ENCODE measurements around the gene RAB11A. TPM values are rescaled to one million over a fixed set of nuclear protein-coding genes. Genes with fewer than 3 reads are reported as not detected.

RAB11A gene
- total RNA-seq = 212 and 214 TPM in 2 replicates
- long read RNA-seq, full-length matches to known transcripts = 246 of 266 reads
- long read RNA-seq, partial matches to known transcripts = 9 of 266 reads
- long read RNA-seq, other reads (novel, unspliced or antisense) = 11 of 266 reads

GRCh38 chr15:65869126-65869953 is at the start of gene RAB11A:
TSS of gene RAB11A (plus strand) at chr15:65869491. CDS start at chr15:65869586, 95 bp downstream.
- Mint-ChIP-seq H3K27ac (ENCODE audit: unreplicated experiment) (peak within 1 kb of the TSS; percentile 96), H3K36me3 (ENCODE audit: low read depth) (peaks cover 3% of the 10 kb centered on the region), H3K4me3 (peak within 1 kb of the TSS; percentile 99), H3K4me1 (peaks cover 30% of the 10 kb centered on the region), H3K9me3 (no peaks in the 10 kb centered on the region), H3K27me3 (ENCODE audit: low read depth) (peaks cover 14% of the 10 kb centered on the region)
- peak; percentile 93 for DNase-seq (ENCODE audit: low read depth, low spot score)
- TF ChIP-seq, protein P1, sequence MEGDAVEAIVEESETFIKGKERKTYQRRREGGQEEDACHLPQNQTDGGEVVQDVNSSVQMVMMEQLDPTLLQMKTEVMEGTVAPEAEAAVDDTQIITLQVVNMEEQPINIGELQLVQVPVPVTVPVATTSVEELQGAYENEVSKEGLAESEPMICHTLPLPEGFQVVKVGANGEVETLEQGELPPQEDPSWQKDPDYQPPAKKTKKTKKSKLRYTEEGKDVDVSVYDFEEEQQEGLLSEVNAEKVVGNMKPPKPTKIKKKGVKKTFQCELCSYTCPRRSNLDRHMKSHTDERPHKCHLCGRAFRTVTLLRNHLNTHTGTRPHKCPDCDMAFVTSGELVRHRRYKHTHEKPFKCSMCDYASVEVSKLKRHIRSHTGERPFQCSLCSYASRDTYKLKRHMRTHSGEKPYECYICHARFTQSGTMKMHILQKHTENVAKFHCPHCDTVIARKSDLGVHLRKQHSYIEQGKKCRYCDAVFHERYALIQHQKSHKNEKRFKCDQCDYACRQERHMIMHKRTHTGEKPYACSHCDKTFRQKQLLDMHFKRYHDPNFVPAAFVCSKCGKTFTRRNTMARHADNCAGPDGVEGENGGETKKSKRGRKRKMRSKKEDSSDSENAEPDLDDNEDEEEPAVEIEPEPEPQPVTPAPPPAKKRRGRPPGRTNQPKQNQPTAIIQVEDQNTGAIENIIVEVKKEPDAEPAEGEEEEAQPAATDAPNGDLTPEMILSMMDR (conservative IDR thresholded peaks at IDR 0.05) = peak; percentile 48

- TF ChIP-seq, protein P1 (conservative IDR thresholded peaks at IDR 0.05) = no peak
- no peaks in the 10 kb centered on the region for H3K27me3 Mint-ChIP-seq (ENCODE audit: low read depth)
- H3K27ac Mint-ChIP-seq (ENCODE audit: unreplicated experiment) = no peak overlapping the region
- DNase-seq (ENCODE audit: low read depth, low spot score) = no peak
- H3K4me1 Mint-ChIP-seq = peaks cover 5% of the 10 kb centered on the region
- no peaks in the 10 kb centered on the region for H3K36me3 Mint-ChIP-seq (ENCODE audit: low read depth)
- peaks cover 6% of the 10 kb centered on the region for H3K9me3 Mint-ChIP-seq
- no peak overlapping the region for H3K4me3 Mint-ChIP-seq
These were observed 49.7 kb upstream of the RAB11A start for GRCh38 chr15:65819563-65819960.

GRCh38 chr15:65821070-65821469 is 48.2 kb upstream of the RAB11A start:
- no peak overlapping the region for H3K27ac Mint-ChIP-seq (ENCODE audit: unreplicated experiment)
- no peak for DNase-seq (ENCODE audit: low read depth, low spot score)
- TF ChIP-seq, protein P1 (conservative IDR thresholded peaks at IDR 0.05) = no peak
- H3K36me3 Mint-ChIP-seq (ENCODE audit: low read depth) = no peaks in the 10 kb centered on the region
- no peak overlapping the region for H3K4me3 Mint-ChIP-seq
- peaks cover 5% of the 10 kb centered on the region for H3K4me1 Mint-ChIP-seq
- H3K27me3 Mint-ChIP-seq (ENCODE audit: low read depth) = no peaks in the 10 kb centered on the region
- H3K9me3 Mint-ChIP-seq = peaks cover 5% of the 10 kb centered on the region

GRCh38 chr15:65822316-65822715 is 47.0 kb upstream of the RAB11A start:
- TF ChIP-seq, protein P1 (conservative IDR thresholded peaks at IDR 0.05) = no peak
- no peaks in the 10 kb centered on the region for H3K9me3 Mint-ChIP-seq
- no peak for DNase-seq (ENCODE audit: low read depth, low spot score)
- no peaks in the 10 kb centered on the region for H3K36me3 Mint-ChIP-seq (ENCODE audit: low read depth)
- no peak overlapping the region for H3K27ac Mint-ChIP-seq (ENCODE audit: unreplicated experiment)
- no peaks in the 10 kb centered on the region for H3K27me3 Mint-ChIP-seq (ENCODE audit: low read depth)
- no peak overlapping the region for H3K4me3 Mint-ChIP-seq
- H3K4me1 Mint-ChIP-seq = peaks cover 5% of the 10 kb centered on the region

GRCh38 chr15:65824031-65824743 is 45.1 kb upstream of the RAB11A start:
- no peaks in the 10 kb centered on the region for H3K36me3 Mint-ChIP-seq (ENCODE audit: low read depth)
- no peaks in the 10 kb centered on the region for H3K9me3 Mint-ChIP-seq
- DNase-seq (ENCODE audit: low read depth, low spot score) = peak; percentile 53
- H3K4me3 Mint-ChIP-seq = no peak overlapping the region
- H3K4me1 Mint-ChIP-seq = peaks cover 5% of the 10 kb centered on the region
- no peak overlapping the region for H3K27ac Mint-ChIP-seq (ENCODE audit: unreplicated experiment)
- TF ChIP-seq, protein P1 (conservative IDR thresholded peaks at IDR 0.05) = peak; percentile 69
- no peaks in the 10 kb centered on the region for H3K27me3 Mint-ChIP-seq (ENCODE audit: low read depth)
